ENCODE results near the gene TRAF3IP1.

DNA sequence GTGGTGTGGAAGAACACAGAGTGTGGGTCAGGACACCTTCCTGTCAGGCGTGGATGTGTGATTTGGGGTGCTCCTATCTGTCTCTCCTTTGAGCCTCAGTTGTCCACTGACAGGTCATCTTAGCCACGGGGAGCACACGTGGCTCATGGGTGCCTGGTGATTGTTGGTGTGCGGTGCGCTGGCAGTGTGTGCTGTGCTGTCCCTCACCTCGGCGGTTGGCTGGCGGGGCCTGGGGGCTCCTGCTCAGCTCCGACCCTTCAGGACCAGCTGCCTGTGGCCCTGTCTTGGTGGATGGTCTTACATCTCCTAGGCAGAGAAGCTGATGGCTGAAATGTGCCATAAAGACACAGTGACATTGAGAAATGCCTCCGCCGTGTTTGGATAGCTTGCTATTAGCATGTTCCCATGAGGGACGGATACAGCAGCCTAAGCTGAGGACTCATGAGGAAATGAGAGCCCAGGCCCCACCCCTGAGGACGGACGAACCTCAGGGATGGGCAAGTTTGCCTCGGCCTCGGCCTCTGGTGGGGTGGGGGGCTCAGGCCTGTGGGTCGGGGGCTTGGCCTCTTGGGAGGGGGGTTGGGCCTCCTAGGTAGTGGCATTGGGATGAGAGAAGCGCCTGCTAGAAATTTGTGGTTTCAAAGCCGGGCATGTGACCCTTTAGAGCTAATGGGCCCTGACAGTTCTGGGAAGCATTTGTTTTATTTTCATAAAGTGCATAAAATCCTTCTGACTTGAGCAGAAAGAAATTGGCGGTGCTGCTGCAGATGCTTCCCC, 86.1 kb downstream of the TRAF3IP1 start:
- TF ChIP-seq POLR2AphosphoS5 (IDR thresholded peaks at IDR 0.05; ENCODE audit: borderline replicate concordance, low read depth, low read length) = no peak
- no peak for TF ChIP-seq EZH2 (IDR thresholded peaks at IDR 0.05)
- no peak for TF ChIP-seq FOXP2 (optimal IDR thresholded peaks at IDR 0.05; ENCODE audit: control extremely low read depth, extremely low read length, insufficient read depth)
